Measurements from ENCODE around the gene NAGS.
"Not testable (repeated sequence)": the region's sequence is repeated elsewhere in the genome, so short reads cannot be mapped to it uniquely, and the experiment has no call there.

NAGS gene

DNA sequence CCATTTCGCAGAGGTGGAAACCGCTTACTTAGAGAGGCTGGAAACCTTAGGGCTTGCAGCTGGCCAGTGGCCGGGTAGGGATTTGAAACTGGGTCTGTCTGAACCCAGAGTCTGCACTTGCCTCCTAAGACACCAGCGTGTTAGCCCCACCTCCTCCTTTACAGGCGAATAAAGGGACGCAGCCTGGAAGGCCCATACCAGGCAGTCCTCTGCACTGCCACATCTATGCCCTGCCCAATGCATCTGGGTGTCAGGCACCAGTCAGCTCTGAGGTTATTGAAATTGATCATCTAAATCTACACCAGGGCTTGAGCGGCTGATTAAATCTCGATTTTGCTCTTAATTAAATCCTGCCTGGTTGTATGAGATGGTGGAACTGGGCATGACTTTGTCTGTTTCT, 19.9 kb upstream of the NAGS start:
- no peak for DNase-seq (ENCODE audit: low read depth)

DNA sequence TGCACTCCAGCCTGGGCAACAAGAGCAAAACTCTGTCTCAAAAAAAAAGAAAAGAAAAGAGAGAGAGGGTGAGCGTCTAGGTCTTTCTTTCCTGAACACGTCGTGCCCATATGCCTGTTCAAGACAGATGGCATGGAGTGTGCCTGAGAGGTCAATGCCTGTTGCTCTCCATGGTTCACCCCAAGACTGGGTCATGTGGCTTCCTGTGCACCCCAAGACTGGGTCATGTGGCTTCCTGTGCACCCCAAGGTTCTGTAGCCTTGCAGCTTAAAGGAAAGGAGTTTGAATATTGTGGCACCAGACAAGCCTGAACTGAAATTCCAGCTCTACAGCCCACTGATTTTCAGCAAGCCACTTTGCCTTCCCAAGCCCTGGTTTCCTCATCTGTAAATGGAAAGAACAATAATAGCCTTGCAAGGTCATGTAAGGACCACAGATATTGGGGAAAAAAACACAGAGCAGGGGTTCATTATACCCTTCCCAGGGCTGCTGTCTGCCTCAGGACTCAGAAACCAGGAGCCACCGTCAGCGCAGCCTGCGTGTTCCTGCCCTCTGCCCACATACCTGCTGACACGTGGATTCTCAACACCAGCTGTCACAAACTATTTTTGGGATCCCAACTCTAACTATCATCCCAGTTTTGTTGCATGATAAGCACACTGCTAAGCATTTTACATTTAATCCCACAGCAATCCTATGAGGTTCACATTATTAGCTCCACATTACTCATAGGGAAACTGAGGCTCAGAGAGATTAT, 18.0 kb upstream of the NAGS start:
- DNase-seq (ENCODE audit: low read depth): no peak

DNA sequence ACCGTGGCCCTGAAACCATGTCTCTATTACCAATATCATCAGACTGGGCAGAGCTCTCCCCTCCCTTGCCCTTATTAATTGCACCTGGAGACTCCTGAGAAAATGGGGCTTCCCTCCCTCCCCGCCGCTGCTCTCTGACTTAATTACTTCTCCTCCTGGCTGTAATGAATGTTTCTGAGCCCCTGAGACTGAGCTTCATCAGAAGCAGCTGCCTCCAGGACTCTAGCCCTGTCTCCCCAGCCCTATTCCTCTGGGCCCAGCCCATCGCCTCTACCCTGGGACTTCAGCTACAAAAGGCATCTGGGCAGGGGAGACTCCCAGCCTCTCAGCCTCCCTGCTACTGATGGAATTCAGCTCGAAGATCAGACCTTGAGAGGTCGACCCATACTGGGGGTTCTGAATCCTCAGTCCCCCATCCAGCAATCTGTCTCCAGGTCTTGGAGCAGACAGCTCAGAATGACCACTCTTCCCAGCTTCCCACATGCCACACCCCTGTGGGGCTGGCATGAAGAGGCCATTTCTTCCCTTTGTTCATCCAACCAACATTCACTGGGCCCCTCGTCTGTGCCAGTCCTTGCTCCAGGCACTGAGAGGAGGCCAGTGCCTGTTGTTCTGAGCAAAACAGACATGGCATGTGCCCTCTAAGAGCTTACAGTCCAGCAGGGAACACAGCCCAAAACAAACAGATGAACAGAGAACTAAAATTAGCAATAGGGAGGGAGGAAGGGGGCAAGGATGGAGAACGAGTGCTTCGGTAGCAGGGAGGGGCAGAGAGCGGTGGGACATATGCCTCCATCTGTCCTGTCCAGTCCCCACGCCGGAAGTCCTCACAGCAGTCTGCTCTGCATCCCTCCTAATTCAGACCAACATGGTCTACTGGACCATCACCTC, 17.0 kb upstream of the NAGS start:
- DNase-seq (ENCODE audit: low read depth): no peak

DNA sequence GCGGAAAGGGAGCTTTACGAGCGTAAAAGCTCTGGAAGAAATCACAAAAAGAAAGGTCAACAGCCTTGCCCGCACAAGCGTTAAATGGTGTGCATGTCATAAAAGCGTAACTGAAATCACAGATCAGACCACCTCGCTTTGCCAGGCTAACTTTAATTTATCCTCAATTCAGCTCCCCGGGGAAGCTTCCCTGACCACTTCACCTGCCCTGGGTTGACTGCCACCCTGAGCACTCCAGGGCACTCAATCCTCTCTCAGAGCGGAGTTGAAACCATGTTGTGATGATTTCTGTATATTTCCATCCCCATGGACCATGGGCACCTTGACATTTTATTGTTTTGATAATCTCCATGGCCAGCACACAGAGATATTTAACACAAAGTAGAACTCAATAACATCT, 16.1 kb upstream of the NAGS start:
- no peak for DNase-seq (ENCODE audit: low read depth)

DNA sequence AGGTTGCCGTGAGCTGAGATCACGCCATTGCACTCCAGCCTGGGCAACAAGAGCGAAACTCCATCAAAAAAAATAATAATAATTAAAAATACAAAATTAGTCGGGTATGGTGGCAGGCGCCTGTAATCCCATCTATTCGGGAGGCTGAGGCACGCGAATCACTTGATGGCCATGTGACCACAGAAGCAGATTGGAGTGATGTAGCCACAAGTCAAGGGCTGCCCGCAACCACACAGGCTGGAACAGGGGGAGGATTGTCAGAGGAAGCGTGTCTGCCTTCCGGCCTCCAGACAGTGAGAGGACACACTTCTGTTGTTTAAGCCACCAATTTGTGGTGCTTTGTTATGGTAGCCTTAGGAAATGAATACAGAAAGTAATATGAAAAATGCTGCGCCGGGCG, 11.8 kb upstream of the NAGS start:
- no peak for DNase-seq (ENCODE audit: low read depth)

DNA sequence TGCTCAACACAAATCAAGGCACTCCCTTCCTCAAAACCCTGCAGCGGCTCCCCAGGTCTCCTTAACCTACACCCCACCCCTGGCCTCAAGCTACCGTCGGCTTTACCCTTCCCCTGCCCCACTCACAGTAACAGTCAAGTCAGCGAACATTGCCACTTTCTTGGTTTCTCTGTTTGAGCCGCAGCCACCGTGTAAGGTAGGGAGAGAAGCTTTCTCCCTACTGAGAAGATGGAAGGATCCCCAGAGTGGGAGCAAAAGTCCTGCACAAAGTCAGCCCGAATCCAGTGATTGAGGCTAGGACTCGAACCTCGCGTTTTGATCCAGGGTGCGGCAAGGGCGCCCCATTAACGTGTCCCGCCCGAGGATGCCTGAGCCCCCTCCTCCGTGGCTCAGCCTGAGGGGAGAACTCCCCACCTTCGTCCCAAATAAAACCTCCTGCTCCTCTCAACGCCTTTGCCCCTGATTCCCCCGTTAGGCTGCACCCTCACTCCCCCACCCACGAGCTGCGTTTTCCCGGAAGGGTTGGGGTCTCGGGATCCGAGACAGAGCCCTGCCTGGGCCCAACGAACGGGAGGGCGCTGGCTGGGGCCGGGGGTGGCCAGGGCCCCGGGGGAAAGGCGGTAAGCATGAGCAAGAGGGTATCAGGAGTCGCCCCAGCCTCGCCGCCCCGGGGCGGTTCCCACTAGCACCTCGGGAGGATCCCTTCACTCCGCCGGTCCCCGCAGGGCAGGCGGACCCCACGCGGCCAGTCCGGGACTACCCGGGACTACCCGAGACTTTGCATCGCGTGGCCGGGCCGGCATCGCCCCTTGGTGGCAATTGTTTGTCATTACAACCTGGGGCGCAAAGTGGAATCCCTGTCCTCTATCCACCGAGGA, 9.9 kb upstream of the NAGS start:
- DNase-seq (ENCODE audit: low read depth): peak; percentile 65

DNA sequence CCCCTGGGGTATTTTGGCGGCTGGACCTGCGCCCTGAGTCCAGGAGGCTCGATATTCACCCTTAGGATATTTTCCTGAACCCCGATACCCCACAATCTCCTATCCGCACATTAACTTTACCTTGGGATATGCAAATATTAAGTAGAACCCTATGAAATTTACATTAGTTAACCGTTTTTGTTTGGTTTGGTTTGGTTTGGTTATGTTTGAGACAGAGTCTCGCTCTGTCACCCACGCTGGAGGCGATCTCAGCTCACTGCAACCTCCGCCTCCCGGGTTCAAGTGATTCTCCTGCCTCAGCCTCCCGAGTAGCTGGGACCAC, 9.3 kb upstream of the NAGS start:
- DNase-seq (ENCODE audit: low read depth): no peak

DNA sequence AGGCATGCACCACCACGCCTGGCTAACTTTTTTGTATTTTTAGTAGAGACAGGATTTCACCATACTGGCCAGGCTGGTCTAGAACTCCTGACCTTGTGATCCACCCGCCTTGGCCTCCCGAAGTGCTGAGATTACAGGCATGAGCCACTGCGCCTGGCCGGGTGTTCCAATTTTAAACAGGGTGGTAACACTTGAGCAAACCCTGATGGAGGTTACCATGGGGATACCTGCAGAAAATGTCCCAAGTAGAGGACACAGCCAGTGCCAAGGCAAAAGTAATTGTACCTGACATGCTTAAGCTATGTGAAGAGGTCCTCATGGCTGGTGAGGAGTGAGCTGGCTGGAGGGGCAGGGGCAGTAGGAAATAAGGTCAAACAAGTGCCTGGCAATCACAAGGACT, 7.2 kb upstream of the NAGS start:
- DNase-seq (ENCODE audit: low read depth): not testable (repeated sequence)

DNA sequence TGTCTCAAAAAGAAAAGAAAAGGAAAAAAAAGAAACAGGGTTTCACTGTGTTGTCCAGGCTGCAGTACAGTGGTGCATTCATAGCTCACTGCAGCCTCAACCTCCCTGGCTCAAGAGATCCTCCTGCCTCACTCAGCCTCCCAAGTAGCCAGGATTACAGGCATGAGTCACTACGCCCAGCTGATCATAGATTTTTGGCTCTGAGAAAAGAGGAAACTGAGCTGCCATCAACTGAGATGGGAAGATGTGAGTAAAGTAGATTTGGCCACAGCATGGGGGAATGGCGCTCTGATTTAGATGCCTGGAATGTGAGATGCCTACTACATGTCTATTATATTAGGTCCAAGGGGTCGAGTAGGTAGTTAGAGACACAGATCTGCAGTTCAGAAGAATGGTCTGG, 5.9 kb upstream of the NAGS start:
- no peak for DNase-seq (ENCODE audit: low read depth)

DNA sequence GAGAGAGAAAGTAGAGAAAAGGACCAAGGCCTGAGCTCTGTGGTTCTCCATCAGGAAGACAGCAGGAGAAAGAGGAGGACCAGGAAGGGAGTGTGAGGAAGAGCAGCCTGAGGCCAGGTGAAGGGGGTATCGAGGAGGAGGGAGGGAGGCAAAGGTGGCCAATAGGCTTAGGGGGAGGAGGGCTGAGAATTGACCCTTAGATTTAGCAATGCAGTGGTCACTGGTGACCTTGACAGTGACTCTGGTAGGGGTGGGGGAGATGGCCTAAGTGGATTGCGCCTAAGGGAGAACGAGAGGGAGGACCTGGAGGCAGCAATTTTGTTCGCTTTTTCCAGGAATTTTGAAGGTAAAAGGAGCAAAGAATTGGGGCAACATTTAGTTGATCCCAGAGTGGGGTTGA, 5.4 kb upstream of the NAGS start:
- no peak for DNase-seq (ENCODE audit: low read depth)

DNA sequence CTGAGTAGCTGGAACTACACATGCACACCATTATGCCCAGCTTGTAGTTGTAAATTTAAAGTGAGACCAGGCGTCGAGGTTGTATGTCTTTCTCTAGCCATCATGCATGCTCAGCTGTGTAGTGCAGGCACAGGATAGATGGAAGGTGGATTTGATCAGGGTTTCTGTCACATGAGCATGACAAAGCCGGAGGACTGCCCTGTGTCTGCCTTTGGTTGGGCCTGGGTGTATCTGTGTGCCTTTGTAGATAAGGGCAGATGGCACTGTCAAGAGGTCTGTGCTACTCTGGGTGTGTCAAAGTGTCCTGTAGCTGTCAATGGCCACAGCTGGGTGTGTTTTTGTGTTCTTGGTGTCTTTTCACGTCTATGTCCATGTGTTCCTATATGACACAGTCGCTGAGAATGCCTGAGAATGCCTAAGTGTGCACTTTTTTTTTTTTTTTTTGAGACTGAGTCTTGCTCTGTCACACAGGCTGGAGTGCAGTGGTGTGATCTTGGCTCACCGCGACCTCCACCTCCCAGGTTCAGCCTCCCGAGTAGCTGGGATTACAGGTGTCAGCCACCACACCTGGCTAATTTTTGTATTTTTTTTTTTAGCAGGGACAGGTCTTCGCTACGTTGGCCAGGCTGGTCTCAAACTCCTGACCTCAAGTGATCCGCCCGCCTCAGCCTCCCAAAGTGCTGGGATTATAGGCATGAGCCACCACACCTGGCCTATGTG, 4.1 kb upstream of the NAGS start:
- no peak for DNase-seq (ENCODE audit: low read depth)

DNA sequence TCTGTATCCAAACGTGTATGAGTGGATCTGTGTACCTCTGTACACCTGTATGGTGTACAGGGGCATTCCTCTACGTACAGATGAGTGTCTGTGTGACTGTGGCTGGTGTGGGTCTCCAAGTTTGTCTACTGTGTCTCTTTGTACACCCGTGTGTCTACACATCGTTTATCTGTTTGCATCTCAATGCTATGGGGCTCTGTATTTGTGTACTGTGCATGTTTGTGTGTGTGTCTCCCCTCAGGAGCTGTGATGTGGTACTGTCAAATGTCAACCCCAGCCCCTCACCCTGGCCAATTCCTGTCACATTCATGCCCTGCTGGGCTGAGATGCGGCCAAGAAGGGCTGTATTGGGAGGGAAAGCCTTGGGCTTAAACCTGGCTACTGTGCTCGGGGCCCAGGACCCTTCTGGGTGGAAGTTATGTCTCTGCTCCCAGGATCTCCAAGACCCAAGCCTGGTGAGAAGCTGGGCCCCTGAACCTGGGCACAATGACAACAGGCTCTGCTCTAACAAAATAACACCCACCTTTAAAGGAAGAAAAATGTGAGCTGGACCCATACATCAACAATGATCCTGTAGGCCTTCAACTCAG, 3.5 kb upstream of the NAGS start:
- no peak for DNase-seq (ENCODE audit: low read depth)

DNA sequence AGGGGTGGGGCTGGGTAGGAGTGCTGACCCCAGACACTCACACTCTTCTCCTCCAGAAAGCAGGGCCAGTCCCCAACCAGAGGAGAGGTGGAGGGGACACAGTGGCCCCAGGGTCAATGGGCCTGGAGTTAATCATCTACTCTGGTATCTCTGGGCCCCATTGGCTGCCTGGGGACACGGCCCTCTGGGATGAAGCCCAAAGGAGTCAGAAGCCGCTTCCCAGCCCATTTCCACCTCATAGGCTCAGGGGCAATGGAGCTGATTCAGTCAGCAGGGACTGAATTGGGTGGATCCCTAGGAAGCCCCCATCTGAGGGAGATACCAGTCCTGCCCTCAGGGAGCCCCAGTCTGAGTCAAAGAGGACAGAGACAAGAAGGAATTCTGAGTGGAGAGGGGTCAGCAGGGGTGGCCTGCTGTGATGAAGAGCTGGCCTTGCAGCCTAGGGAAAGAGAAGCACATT, 2.9 kb upstream of the NAGS start:
- no peak for DNase-seq (ENCODE audit: low read depth)

DNA sequence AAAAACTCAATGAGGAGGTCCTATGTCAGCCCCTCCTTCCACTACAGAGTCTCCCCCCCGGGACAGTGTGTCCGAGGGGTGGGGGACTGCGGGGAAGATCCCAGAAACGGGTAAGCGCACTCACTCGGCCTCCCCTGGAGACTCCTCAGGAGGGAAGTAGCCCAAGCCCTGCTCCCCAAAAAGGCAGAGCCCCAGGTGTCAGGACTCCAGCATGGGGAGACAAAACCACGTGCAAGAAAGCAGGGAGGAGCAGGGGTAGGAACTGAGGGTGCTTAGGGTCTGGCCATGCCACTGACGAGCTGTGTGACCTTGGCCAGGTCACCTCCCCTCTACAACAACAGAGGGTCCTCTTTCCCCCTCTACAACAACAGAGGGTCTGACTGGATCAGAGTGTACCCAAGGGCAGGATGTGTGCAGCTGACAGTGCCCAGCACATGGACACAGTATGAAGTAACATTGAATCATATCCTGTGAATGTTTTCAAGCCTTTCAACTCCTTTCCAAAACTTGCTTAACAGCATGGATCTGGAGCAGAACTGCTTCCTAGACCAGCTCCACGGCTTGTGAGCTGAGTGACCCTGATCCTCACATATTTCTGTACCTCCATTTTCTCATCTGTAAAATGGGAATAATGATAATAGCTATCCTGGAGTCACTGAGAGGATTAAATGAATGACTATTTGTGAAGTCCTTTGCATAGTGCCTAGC, 2.1 kb upstream of the NAGS start:
- DNase-seq (ENCODE audit: low read depth): no peak

DNA sequence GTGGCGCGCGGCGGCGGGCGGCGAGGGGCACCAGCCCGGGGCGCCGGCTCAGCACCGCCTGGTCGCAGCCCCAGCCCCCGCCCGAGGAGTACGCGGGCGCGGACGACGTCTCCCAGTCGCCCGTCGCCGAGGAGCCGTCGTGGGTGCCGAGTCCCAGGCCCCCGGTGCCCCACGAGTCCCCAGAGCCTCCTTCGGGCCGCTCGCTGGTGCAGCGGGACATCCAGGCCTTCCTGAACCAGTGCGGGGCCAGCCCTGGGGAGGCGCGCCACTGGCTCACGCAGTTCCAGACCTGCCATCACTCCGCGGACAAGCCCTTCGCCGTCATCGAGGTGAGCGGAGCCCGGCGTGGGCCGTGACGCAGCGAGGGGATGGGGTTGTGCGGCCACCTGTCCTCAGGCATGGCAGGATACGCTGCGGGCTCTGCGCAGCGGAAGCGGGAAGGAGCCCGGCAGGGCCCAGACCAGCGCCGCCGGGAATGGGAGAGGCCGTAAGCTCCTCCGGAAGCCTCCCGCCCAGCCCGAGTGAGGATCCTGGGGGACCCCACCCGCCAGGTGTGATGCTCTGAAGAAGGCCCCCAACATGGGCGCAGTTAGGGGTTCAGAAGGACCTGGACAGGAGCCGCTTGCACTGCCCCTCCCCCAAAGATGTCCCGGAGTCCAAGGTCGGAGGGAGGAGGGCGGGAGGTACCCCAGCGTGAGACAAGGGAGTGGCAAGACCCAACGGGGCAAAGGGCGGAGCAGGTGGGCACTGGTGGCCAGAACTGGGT, 522 bp downstream of the NAGS start:
- no peak for DNase-seq (ENCODE audit: low read depth)

DNA sequence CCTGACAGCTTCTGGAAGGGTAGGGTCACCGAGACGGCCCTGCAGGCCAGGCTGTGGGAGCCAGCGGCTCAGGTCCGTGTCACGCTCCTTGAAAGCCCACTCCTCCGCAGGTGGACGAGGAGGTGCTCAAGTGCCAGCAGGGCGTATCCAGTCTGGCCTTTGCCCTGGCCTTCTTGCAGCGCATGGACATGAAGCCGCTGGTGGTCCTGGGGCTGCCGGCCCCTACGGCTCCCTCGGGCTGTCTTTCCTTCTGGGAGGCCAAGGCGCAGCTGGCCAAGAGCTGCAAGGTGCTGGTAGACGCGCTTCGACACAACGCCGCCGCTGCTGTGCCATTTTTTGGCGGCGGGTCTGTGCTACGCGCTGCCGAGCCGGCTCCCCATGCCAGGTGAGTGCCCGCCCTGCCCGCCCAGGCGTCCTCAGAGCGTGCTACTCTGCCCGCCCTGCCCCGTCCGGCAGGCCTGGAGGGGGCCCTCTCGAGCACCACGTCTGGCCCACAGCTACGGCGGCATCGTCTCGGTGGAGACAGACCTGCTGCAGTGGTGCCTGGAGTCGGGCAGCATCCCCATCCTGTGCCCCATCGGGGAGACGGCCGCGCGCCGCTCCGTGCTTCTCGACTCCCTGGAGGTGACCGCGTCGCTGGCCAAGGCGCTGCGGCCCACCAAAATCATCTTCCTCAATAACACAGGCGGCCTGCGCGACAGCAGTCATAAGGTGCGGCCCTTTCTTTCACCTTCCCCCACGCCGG, 1.3 kb downstream of the NAGS start:
- DNase-seq (ENCODE audit: low read depth): peak; percentile 41

DNA sequence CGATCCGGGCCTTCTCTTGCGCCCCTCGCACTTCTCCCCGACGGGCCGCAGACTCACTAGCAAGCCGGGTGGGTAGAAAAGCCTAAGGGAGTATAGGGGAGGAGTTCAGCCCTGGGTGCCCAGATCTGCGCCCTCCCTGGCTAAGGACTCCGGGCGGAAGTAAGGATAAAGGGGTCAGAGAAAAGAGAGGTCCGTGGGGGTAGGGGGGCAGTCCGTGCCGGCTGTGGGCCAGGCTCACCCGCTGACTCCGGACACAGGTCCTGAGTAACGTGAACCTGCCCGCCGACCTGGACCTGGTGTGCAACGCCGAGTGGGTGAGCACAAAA, 1.8 kb downstream of the NAGS start:
- no peak for DNase-seq (ENCODE audit: low read depth)

DNA sequence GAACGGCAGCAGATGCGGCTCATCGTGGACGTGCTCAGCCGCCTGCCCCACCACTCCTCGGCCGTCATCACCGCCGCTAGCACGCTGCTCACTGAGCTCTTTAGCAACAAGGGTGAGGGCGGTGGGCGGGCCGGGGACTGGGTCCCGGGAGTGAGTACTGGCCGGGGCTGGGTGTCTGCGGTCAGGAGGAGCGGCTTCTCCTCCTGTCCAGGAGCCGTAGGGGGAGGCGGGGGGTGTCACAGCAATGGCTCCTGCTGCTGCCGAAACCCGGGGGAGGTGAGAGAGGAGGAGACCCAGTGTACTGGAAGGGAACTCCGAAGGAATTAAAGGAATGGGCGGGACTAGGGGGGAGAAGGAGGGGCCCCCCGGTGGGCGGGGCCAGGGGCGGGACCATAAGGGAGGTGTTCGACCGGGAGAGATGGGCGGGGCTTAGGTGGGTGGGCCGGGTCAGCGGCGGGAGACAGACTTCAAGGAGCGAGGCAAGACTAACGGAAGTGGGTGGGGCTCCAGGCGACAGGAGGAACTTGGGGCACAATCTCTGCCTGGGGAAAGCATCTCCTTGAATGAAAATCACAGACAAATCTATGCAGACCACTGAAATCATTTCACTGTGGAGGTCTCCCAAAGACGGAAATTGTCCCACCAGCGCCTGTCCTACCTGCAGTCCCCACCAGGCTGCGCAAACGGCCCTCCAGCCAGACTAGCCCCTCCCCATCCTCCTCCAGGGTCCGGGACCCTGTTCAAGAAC, 2.4 kb downstream of the NAGS start:
- peak; percentile 98 for DNase-seq (ENCODE audit: low read depth)

All from activated T-cell treated with anti-CD3 and anti-CD28 coated beads for 48 hours (primary cell).